GM19240 (cell line): ENCODE measurements around the gene CACNA1D.

Source experiments
- DNase-seq: peaks from one replicate; pipeline ENCODE4 v3.0.0; 2011; ENCODE audit warnings: low spot score; ENCODE audit not compliant: insufficient read length

Gene CACNA1D

GRCh38 chr3:53747559-53747958 is 253.1 kb downstream of the CACNA1D start:
- no peak for DNase-seq

DNA sequence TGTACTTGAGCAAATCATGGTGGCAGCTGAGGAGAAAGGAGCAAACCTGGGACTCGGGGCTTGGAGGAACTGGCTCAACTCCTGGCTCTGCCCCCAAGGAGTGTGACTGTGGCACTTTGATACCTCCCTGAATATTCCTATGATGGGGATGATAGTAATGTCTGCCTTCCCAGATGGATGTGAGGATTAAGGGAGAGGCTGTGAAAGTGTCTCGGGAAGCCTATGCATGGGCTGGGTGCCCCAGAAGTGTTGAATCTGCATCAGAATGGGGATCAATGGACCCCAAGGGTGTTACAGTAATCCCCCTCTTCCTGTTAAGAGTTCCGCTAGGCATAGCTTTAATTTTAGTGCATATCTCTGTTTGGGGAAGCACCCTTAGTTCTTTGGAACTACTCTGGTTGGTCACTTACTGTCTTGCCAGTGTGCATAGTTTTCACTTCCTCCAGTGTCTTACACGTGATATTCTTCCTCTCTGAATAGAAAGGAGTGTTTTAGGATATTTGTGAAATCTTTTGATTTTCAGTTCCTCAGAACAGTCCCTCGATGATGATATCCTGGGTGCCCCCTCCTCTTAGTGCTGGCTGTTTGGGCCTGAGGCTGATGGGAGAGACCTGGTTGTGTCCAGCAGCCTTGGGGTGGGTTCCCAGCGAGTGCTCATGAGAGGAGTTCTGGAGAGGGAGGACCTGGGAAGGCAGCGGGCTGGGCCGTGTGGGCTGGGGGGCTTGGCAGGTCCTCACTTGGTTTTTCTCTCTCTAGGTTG is 254.3 kb downstream of the CACNA1D start:
- DNase-seq: peak; percentile 29

DNA sequence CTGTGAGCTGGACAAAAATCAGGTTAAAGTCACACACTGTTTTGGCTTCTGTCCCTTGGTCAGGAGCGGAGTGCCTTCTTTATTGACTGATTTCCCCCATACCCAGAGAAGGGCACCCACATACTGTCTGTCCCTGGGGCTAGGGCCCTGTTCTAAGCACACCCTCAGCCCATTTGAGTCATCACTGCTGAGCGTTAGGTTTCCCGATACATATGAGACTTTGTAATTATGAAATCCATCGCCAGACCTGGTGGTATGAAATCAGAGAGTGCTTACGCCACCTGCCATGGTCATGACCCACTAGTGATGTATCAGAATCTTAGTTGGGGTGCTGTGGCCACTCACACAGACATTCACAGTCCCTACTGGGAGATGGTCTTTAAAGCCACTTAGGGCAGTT is 255.0 kb downstream of the CACNA1D start:
- no peak for DNase-seq

- DNase-seq: no peak
These were observed 256.1 kb downstream of the CACNA1D start for GRCh38 chr3:53750253-53751210.

GRCh38 chr3:53753518-53754183 is 259.2 kb downstream of the CACNA1D start:
- peak; percentile 33 for DNase-seq

- no peak for DNase-seq
These were observed 259.9 kb downstream of the CACNA1D start for GRCh38 chr3:53754325-53754724.

DNA sequence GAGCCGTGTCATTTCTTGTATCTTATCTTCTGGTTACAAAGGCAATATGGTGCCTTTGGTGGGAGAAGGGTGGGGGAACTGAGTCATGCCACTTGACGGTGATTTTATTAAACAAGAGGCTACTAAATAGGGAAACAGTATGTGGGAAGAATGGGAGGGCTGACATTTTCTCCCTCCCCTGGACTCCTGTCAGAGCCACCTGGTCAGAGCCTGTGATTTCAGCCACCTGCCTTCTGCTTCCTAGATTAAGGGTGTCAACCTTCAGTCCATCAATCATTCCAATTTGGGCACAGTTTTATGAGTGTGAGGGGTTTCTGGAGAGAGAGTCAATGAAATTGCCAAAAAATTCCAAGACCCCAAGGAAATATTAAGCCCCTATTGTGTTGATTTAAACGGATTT is 264.4 kb downstream of the CACNA1D start:
- DNase-seq: no peak

GRCh38 chr3:53763353-53763752 is 268.9 kb downstream of the CACNA1D start:
- no peak for DNase-seq

GRCh38 chr3:53764026-53764775 is 269.8 kb downstream of the CACNA1D start:
- no peak for DNase-seq

DNA sequence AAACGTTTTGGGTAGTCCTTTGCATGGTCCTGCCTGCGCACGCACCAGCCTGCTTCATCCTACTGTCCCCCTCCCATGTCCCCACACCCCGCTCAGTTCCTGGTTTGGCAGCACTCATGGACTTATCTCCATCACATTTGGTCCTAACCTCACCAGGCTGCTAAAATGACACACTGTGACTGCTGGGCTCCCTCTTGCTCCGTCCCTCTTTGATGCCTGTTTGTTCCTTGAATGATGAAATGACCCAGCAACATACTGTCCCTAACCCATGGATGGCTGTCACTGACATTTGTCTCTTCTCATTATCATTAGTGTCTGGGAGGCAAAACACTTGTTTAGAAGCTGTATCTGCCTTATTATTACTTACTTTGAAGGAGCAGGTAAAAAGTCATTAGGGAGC is 271.3 kb downstream of the CACNA1D start:
- no peak for DNase-seq

GRCh38 chr3:53766706-53767105 is 272.3 kb downstream of the CACNA1D start:
- DNase-seq: no peak

DNA sequence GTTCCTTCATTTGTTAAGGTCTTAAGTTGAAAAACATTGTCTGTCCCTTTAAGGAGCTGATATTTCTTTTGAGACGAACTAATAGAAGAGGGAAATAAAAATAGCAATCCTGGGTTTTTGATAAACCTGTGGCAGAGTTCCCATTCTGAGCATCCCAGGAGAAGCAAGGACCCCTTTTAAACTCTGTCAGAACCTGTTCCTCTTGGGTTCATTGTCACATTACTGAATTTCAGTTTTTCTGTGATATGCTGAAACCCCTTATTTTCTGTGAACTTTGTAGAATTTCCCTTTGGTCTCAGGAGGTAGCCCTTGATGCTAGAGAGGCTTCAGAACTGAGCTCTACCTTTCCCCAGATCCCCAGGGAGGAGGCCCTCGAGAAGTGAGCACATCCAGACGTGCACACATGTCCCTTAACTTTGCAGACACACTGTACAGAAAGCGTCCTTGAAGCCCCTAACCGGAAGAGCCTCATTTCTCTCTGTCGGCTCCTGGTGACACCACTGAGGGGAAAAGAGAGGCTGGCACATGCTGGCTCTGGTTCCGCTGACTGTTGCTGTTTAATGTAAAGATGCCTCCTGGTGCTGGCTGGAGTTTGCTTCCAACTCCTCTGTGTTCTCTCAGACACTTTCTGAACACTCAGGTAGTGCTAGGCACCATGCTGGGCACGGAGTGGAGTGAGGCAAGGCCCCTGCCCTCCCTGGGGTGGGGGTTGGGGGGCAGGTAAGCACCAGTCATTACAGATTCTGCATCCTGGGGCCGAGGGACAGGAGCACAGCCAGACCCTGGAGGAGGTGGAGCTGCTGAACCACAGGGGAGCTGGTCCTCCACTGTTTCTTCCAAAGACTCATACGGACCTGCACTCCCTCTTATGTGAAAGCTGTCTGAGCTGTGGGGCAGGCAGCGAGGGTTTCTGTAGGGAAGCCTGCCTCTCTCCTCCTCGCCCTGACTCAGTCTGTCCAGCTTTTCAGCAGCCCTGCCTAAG is 274.4 kb downstream of the CACNA1D start:
- no peak for DNase-seq

- no peak for DNase-seq
These were observed 278.2 kb downstream of the CACNA1D start for GRCh38 chr3:53772562-53772961.

DNA sequence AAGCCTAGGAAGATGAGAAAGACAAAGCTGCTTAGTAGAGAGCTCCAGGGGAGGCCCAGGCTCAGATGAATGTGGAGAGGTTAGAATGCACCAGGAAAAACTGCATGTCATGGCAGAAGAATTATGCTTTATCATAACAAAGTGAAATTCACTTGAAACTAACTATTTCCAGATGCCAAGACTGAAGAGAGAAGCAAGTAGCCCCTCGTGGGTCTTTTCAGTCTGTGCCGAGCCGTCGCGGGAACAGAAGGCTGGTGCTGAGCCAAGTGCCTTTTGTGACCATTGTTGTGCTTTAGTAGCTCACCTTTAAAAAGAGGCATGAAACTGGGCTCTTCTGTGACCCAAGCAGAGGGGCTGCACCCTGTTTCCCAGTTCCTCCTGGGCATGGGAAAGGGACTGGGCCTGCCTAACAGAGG is 278.6 kb downstream of the CACNA1D start:
- no peak for DNase-seq

GRCh38 chr3:53773611-53774368 is 279.4 kb downstream of the CACNA1D start:
- DNase-seq: peak; percentile 49

DNA sequence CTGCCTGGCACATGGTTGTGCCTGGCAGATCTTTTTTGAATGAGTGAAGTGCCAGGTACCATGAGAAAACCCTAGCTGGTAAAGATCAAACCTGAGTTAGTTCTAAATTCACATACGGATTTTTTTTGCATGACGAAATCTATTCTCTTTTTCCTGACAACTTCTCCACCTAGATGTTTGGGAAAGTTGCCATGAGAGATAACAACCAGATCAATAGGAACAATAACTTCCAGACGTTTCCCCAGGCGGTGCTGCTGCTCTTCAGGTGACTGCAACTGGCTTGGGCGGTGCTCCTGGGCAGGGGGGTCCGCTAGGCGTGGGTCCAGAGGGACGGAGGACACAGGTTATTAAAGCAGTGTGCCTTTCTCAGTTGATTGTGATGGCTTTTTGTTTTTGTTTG is 280.0 kb downstream of the CACNA1D start:
- DNase-seq: no peak

DNA sequence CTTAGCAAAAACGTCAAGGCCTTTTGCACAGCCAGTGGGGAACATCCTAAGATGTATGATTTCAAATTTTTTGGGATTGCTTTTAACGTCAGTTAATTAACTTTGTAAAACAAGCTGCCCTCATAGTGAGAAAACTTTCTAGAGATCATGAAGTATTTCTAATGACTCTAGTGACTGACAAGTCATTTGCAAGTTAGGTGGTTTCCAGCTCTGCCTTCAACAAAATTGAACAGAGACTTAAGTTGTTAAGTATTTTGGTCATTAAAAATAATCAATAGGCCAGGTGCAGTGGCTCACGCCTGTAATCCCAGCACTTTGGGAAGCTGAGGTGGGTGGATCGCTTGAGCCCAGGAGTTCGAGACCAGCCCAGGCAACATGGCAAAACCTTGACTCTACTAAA is 280.6 kb downstream of the CACNA1D start:
- DNase-seq: no peak

DNA sequence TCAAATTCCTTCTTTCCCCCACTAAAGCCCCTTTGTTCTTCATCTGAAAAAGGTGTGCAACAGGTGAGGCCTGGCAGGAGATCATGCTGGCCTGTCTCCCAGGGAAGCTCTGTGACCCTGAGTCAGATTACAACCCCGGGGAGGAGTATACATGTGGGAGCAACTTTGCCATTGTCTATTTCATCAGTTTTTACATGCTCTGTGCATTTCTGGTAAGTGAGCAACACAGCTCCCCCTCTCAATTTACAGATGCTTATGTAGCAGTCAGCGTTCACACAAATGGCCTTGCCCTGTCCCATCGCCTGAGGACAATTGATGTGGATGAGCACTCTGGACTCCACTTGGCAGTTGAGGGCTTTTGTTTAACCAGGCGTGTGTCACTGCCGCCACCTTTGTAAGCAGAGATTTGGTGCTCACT is 281.4 kb downstream of the CACNA1D start:
- no peak for DNase-seq

DNA sequence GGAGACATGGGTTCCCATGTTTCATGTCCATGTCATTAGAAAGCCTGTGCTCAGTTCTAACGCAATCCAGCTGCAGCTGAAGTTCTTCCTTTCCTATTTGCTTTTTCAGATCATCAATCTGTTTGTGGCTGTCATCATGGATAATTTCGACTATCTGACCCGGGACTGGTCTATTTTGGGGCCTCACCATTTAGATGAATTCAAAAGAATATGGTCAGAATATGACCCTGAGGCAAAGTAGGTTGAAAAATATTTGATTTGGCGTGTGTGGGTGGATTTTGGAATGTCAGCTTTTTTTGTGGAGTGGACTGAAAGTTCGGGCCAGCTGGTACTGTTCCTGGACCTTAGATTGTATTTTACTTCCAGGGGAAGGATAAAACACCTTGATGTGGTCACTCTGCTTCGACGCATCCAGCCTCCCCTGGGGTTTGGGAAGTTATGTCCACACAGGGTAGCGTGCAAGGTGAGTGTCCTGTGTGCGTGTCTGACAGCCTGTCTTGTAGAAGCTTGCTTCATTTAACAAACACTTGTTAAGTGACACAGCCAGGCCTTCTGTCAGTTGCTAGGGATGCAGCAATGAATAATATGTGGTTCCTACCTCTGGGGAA is 282.2 kb downstream of the CACNA1D start:
- DNase-seq: no peak
